A549 (cell line): ENCODE results near the gene SLC8A1. TPM values are rescaled to one million over a fixed set of nuclear protein-coding genes. Genes with fewer than 3 reads are reported as not detected.
A peak's percentile ranks its signal among the peaks of the same experiment; 100 is the strongest.

Experiments
- ATAC-seq, 2 experiments: fragments of 200-7000 bp in 1 of 2; fragments of >200 bp in 1 of 2; cut with Nextera tagmentation in 1 of 2; cut with Tn5 transposase in 1 of 2; 3 replicates each; pipeline versions ENCODE4 v1.8.0 to v1.9.1; 2018 to 2020; ENCODE audit warnings: mild to moderate bottlenecking in 1 of 2, moderate library complexity in 1 of 2
- CTCF ChIA-PET: fragments of 300-600 bp; sonication (Branson Sonifier 250); formaldehyde crosslinking; extraction: SDS; loops from one replicate; lab custom pipeline; 2021; ENCODE audit warnings: antibody characterized with exemption, inconsistent platforms; lab: Yijun Ruan, JAX
- POLR2A ChIA-PET: fragments of 350-600 bp; formaldehyde crosslinking; extraction: SDS; loops from one replicate; lab custom pipeline; 2021; ENCODE audit warnings: antibody characterized with exemption, inconsistent platforms; lab: Yijun Ruan, JAX
- DNase-seq, 2 experiments: peaks; one replicate each; pipeline versions ENCODE4 v3.0.0 to v3.0.0-alpha.2; 2011 to 2016; ENCODE audit warnings: low read depth in 1 of 2, low spot score in 1 of 2
- FAIRE-seq: peaks from 2 replicates; lab custom pipeline; 2011; peaks lifted over from hg19 to GRCh38; lab: Jason Lieb, UNC
- H3K27ac ChIP-seq, 2 experiments: fragments of >200 bp; sonication (Bioruptor Twin); formaldehyde crosslinking; 3 replicates each; pipeline ENCODE4 v1.5.1; 2016 to 2017
- H3K4me1 ChIP-seq: fragments of >200 bp; sonication (Bioruptor Twin); formaldehyde crosslinking; 3 replicates; pipeline ENCODE4 v1.6.1; 2016
- H3K4me2 ChIP-seq: fragments of >200 bp; sonication (Bioruptor Twin); formaldehyde crosslinking; 3 replicates; pipeline ENCODE4 v1.6.1; 2016
- H3K4me3 ChIP-seq: fragments of >200 bp; sonication (Bioruptor Twin); formaldehyde crosslinking; 3 replicates; pipeline ENCODE4 v1.5.1; 2016
- H3K9me3 ChIP-seq: fragments of >200 bp; sonication (Bioruptor Twin); formaldehyde crosslinking; 3 replicates; pipeline ENCODE4 v1.6.1; 2016
- BHLHE40 ChIP-seq: IDR thresholded peaks from 2 replicates; pipeline ENCODE4 v1.6.1; 2012; ENCODE audit warnings: low read depth, low read length, inconsistent platforms
- CBX2 ChIP-seq: fragments of 200-600 bp; sonication (generic); IDR thresholded peaks from 2 replicates; pipeline ENCODE4 v1.6.1; 2016; ENCODE audit warnings: low read depth, mild to moderate bottlenecking, borderline replicate concordance
- CHD2 ChIP-seq: fragments of 150-350 bp; IDR thresholded peaks from 2 replicates; pipeline ENCODE4 v1.6.1; 2014; ENCODE audit warnings: low read length; ENCODE audit not compliant: partially characterized antibody
- E2F6 ChIP-seq: IDR thresholded peaks from 2 replicates; pipeline ENCODE4 v1.6.1; 2012; ENCODE audit warnings: low read depth, borderline replicate concordance
- EHMT2 ChIP-seq: fragments of 200-600 bp; sonication (generic); IDR thresholded peaks from 2 replicates; pipeline ENCODE4 v1.6.1; 2016; ENCODE audit warnings: antibody characterized with exemption, low read depth, mild to moderate bottlenecking, moderate library complexity
- FOSB ChIP-seq: fragments of 250-450 bp; sonication (Bioruptor Pico); IDR thresholded peaks from 2 replicates; pipeline ENCODE4 v1.5.0; 2020; ENCODE audit warnings: mild to moderate bottlenecking, moderate library complexity
- FOSL2 ChIP-seq, 2 experiments: fragments of 450-650 bp in 1 of 2; fragments of >200 bp in 1 of 2; sonication (Bioruptor Twin) in 1 of 2; formaldehyde crosslinking; IDR thresholded peaks; 2 replicates each; pipeline versions ENCODE4 v1.5.0 to v1.6.1; 2016 to 2020; ENCODE audit warnings: mild to moderate bottlenecking in 1 of 2, moderate library complexity in 1 of 2
- FOXS1 ChIP-seq: fragments of 250-450 bp; sonication (Bioruptor Pico); IDR thresholded peaks from 2 replicates; pipeline ENCODE4 v1.5.0; 2020; ENCODE audit warnings: mild to moderate bottlenecking, moderate library complexity
- HDAC2 ChIP-seq: fragments of 200-600 bp; sonication (generic); IDR thresholded peaks from 2 replicates; pipeline ENCODE4 v1.6.1; 2016
- HES2 ChIP-seq: fragments of >200 bp; sonication (Bioruptor Twin); formaldehyde crosslinking; IDR thresholded peaks from 2 replicates; pipeline ENCODE4 v1.6.1; 2016
- HEYL ChIP-seq: fragments of 250-450 bp; sonication (Bioruptor Pico); IDR thresholded peaks from 2 replicates; pipeline ENCODE4 v1.8.0; 2021; ENCODE audit warnings: mild to moderate bottlenecking, moderate library complexity
- HOXB5 ChIP-seq: fragments of 250-450 bp; sonication (Bioruptor Pico); IDR thresholded peaks from 2 replicates; pipeline ENCODE4 v1.5.0; 2020; ENCODE audit warnings: mild to moderate bottlenecking, moderate library complexity
- JUN ChIP-seq, 2 experiments: fragments of >200 bp; sonication (Bioruptor Twin); formaldehyde crosslinking; IDR thresholded peaks; 2 replicates in 1 of 2; 3 replicates in 1 of 2; pipeline ENCODE4 v1.6.1; 2016 to 2017
- JUNB ChIP-seq: fragments of >200 bp; sonication (Bioruptor Twin); formaldehyde crosslinking; IDR thresholded peaks from 2 replicates; pipeline ENCODE4 v1.6.1; 2016
- KDM1A ChIP-seq: fragments of 200-600 bp; sonication (generic); IDR thresholded peaks from 2 replicates; pipeline ENCODE4 v1.6.1; 2016; ENCODE audit warnings: low read depth, mild to moderate bottlenecking
- KDM5A ChIP-seq: fragments of 200-600 bp; sonication (generic); IDR thresholded peaks from 2 replicates; pipeline ENCODE4 v1.6.1; 2016; ENCODE audit warnings: antibody characterized with exemption, mild to moderate bottlenecking
- MAX ChIP-seq: IDR thresholded peaks from 2 replicates; pipeline ENCODE4 v1.6.1; 2012
- MAZ ChIP-seq: fragments of 150-350 bp; IDR thresholded peaks from 2 replicates; pipeline ENCODE4 v1.6.1; 2014; ENCODE audit warnings: antibody characterized with exemption, low read depth, low read length, borderline replicate concordance
- MYC ChIP-seq: IDR thresholded peaks from 2 replicates; pipeline ENCODE4 v1.6.1; 2012; ENCODE audit warnings: mild to moderate bottlenecking, inconsistent platforms, low read length, improper control_type of control experiment, borderline replicate concordance
- NFE2L2 ChIP-seq: fragments of 150-350 bp; conservative IDR thresholded peaks from 2 replicates; pipeline ENCODE4 v1.6.1; 2014; ENCODE audit warnings: low read length
- NPAS2 ChIP-seq: fragments of 250-450 bp; sonication (Bioruptor Pico); IDR thresholded peaks from 2 replicates; pipeline ENCODE4 v1.8.0; 2022; ENCODE audit warnings: mild to moderate bottlenecking, moderate library complexity, borderline replicate concordance
- PBX3 ChIP-seq: IDR thresholded peaks from 2 replicates; pipeline ENCODE4 v1.6.1; 2012
- PHF8 ChIP-seq: fragments of 200-600 bp; sonication (generic); IDR thresholded peaks from 2 replicates; pipeline ENCODE4 v1.6.1; 2016; ENCODE audit warnings: low read depth, mild to moderate bottlenecking, antibody characterized with exemption, moderate library complexity, borderline replicate concordance
- POLR2A ChIP-seq: IDR thresholded peaks from 2 replicates; pipeline ENCODE4 v1.6.1; 2012; ENCODE audit warnings: mild to moderate bottlenecking, low read length
- RAD21 ChIP-seq, 2 experiments: fragments of >200 bp in 1 of 2; sonication (Bioruptor Twin) in 1 of 2; formaldehyde crosslinking in 1 of 2; IDR thresholded peaks in 1 of 2; conservative IDR thresholded peaks in 1 of 2; 2 replicates in 1 of 2; 3 replicates in 1 of 2; pipeline ENCODE4 v1.6.1; 2012 to 2018; ENCODE audit warnings: inconsistent platforms in 1 of 2
- RARB ChIP-seq: fragments of 250-450 bp; sonication (Bioruptor Pico); IDR thresholded peaks from 2 replicates; pipeline ENCODE4 v1.8.0; 2021; ENCODE audit warnings: mild to moderate bottlenecking, moderate library complexity
- RFX5 ChIP-seq: fragments of 450-650 bp; IDR thresholded peaks from 2 replicates; pipeline ENCODE4 v1.7.1; 2014; ENCODE audit warnings: antibody characterized with exemption, mild to moderate bottlenecking, moderate library complexity
- RNF2 ChIP-seq: fragments of 200-600 bp; sonication (generic); IDR thresholded peaks from 2 replicates; pipeline ENCODE4 v1.6.1; 2016; ENCODE audit warnings: low read depth, mild to moderate bottlenecking, antibody characterized with exemption, moderate library complexity, borderline replicate concordance
- SMC3 ChIP-seq: fragments of >200 bp; sonication (Bioruptor Twin); formaldehyde crosslinking; IDR thresholded peaks from 3 replicates; pipeline ENCODE4 v1.6.1; 2018; ENCODE audit warnings: inconsistent platforms
- SREBF2 ChIP-seq: fragments of 450-650 bp; IDR thresholded peaks from 2 replicates; pipeline ENCODE4 v1.6.1; 2014; ENCODE audit warnings: mild to moderate bottlenecking, moderate library complexity
- TFCP2L1 ChIP-seq: fragments of 250-450 bp; sonication (Bioruptor Pico); IDR thresholded peaks from 2 replicates; pipeline ENCODE4 v1.5.0; 2021; ENCODE audit warnings: mild to moderate bottlenecking
- USF2 ChIP-seq: fragments of 450-650 bp; IDR thresholded peaks from 2 replicates; pipeline ENCODE4 v1.6.1; 2014; ENCODE audit warnings: antibody characterized with exemption
- ZFP36 ChIP-seq: fragments of 450-650 bp; IDR thresholded peaks from 2 replicates; pipeline ENCODE4 v1.6.1; 2014; ENCODE audit warnings: borderline replicate concordance; ENCODE audit not compliant: partially characterized antibody
- WGBS: methylation state at CpG from one replicate; pipeline ENCODE4 v1.1.6; 2017; ENCODE audit errors: missing lambda C conversion rate; 5-methylcytosine and 5-hydroxymethylcytosine counted together
- polyA plus RNA-seq, 4 experiments: library from polyadenylated mRNA; depleted of rRNA in 3 of 4; stranded (reverse); fragments of >200 nt; fragmentation: RNase III in 1 of 4; extraction: RNeasy Plus Mini Kit Qiagen cat#74134 plus additional on column Dnase treatment in 1 of 4; gene quantifications; 2 replicates in 3 of 4; 3 replicates in 1 of 4; pipeline ENCODE4 v1.2.3, GENCODE V29; 2011 to 2017

SLC8A1 gene
- polyA plus RNA-seq, 2 of the 4 experiments (the other 2 are of a cell fraction) = 0.28 to 0.92 TPM

- TF ChIP-seq USF2 = no peak
- no peak for TF ChIP-seq E2F6
- no peak for TF ChIP-seq KDM1A
- TF ChIP-seq TFCP2L1 (CRISPR knock-in tag) = no peak
- TF ChIP-seq BHLHE40 = no peak
- TF ChIP-seq MYC = no peak
- no peak for TF ChIP-seq HDAC2
- no peak for TF ChIP-seq FOSB (CRISPR knock-in tag)
- TF ChIP-seq MAZ = no peak
- TF ChIP-seq KDM5A = no peak
- TF ChIP-seq ZFP36 = no peak
- TF ChIP-seq RNF2 = no peak
- no peak for TF ChIP-seq NPAS2 (CRISPR knock-in tag)
- peak; percentile 67 for TF ChIP-seq MAX
- no peak for TF ChIP-seq PHF8
- TF ChIP-seq SMC3 = 0 out of 3 replicates have a peak, but pooled peaks have one; percentile 13
- TF ChIP-seq CHD2 = no peak
- peak; percentile 89 for TF ChIP-seq PBX3
- no peak for TF ChIP-seq HOXB5 (CRISPR knock-in tag)
- TF ChIP-seq POLR2A = no peak
- TF ChIP-seq EHMT2 = no peak
- no peak for TF ChIP-seq RFX5
- peak; percentile 95 for TF ChIP-seq FOSL2 (IDR thresholded peaks at IDR 0.05)
- peak; percentile 91 for TF ChIP-seq FOSL2 (CRISPR knock-in tag; IDR thresholded peaks at IDR 0.05)
- no peak for TF ChIP-seq FOXS1 (CRISPR knock-in tag)
- TF ChIP-seq JUN (IDR thresholded peaks at IDR 0.05) = peak in 1 of 2 experiments; percentile 69; a peak in 1 of 5 replicates
- TF ChIP-seq RARB (CRISPR knock-in tag) = no peak
- no peak for TF ChIP-seq HES2
Observed at GRCh38 chr2:40434731-40435271, 17.1 kb downstream of the SLC8A1 start (continued).

- POLR2A ChIA-PET = no interaction called here
- 38% methylated on average over 1 of the region's 1 CpG for WGBS
- TF ChIP-seq CHD2 (no peak), CBX2 (no peak), SREBF2 (no peak), KDM5A (no peak), JUNB (no peak), NFE2L2 (no peak), HEYL (CRISPR knock-in tag) (no peak), BHLHE40 (no peak), RAD21 (conservative IDR thresholded peaks at IDR 0.05 in 1 of 2, IDR thresholded peaks at IDR 0.05 in 1 of 2) (no peak), FOXS1 (CRISPR knock-in tag) (no peak)
- TF ChIP-seq, all 56 proteins: peak for 0
- CTCF ChIA-PET = no interaction called here
- H3K9me3 ChIP-seq = no peaks in the 10 kb centered on the region
- FAIRE-seq (no peak), ATAC-seq (0 out of 6 replicates have a peak, but pooled peaks of 1 of the 2 experiments have one; percentile 6), DNase-seq (no peak)
- peak overlapping the region; percentile 65 to 83; a peak in 4 of 6 replicates for H3K27ac ChIP-seq
- no peak overlapping the region for H3K4me2 ChIP-seq
- peaks cover 27% of the 10 kb centered on the region for H3K4me1 ChIP-seq
- H3K4me3 ChIP-seq = no peak overlapping the region
Observed at GRCh38 chr2:40433736-40434135, 18.2 kb downstream of the SLC8A1 start.
